IMR-90 (cell line): ENCODE data around the gene CFAP161. TPM values are rescaled to one million over a fixed set of nuclear protein-coding genes. Genes with fewer than 3 reads are reported as not detected.

Experiments used
- ATAC-seq: fragments of 200-7000 bp; cut with Tn5 transposase; 2 replicates; pipeline ENCODE4 v1.9.1; 2020; ENCODE audit warnings: low read depth, mild to moderate bottlenecking, moderate library complexity
- BruUV-seq: library from RNA; stranded (reverse); fragments of 400-500 nt; replicated peaks from 2 replicates; lab custom pipeline; 2021; lab: Mats Ljungman, UMichigan
- CTCF ChIA-PET: fragments of 300-600 bp; formaldehyde crosslinking; extraction: SDS; loops from one replicate; lab custom pipeline; 2021; ENCODE audit warnings: antibody characterized with exemption; lab: Yijun Ruan, JAX
- POLR2A ChIA-PET: fragments of 300-600 bp; sonication (Branson Sonifier 250); formaldehyde crosslinking; loops from one replicate; lab custom pipeline; 2022; ENCODE audit warnings: antibody characterized with exemption; ENCODE audit not compliant: unreplicated experiment; lab: Charles Lee
- DNase-seq: peaks from one replicate; pipeline ENCODE4 v3.0.0; 2013
- H2AFZ ChIP-seq: replicated peaks from 2 replicates; pipeline ENCODE3; 2013; ENCODE audit warnings: low read length, mild to moderate bottlenecking; ENCODE audit not compliant: poor library complexity
- H2AK5ac ChIP-seq: 2 replicates; pipeline ENCODE4 v1.6.1; 2013; ENCODE audit warnings: low read depth, low read length, inconsistent platforms
- H2AK9ac ChIP-seq: replicated peaks from 2 replicates; pipeline ENCODE3; 2013; ENCODE audit warnings: mild to moderate bottlenecking, low read depth, low read length, moderate library complexity; ENCODE audit not compliant: poor library complexity
- H2BK120ac ChIP-seq: 2 replicates; pipeline ENCODE4 v1.6.1; 2013; ENCODE audit warnings: low read depth, low read length, inconsistent platforms
- H2BK15ac ChIP-seq: 3 replicates; pipeline ENCODE4 v1.6.1; 2013; ENCODE audit warnings: low read depth, low read length, inconsistent platforms
- H2BK20ac ChIP-seq: 2 replicates; pipeline ENCODE4 v1.6.1; 2013; ENCODE audit warnings: low read depth, mild to moderate bottlenecking, inconsistent platforms, low read length, moderate library complexity
- H2BK5ac ChIP-seq: 2 replicates; pipeline ENCODE4 v1.6.1; 2013; ENCODE audit warnings: mild to moderate bottlenecking, low read depth, low read length, inconsistent platforms; ENCODE audit not compliant: poor library complexity, severe bottlenecking
- H3K14ac ChIP-seq: replicated peaks from 2 replicates; pipeline ENCODE4 v1.6.1; 2013; ENCODE audit warnings: low read depth, low read length, inconsistent platforms
- H3K18ac ChIP-seq: 2 replicates; pipeline ENCODE4 v1.6.1; 2013; ENCODE audit warnings: low read depth, low read length, control low read depth
- H3K23ac ChIP-seq: 2 replicates; pipeline ENCODE4 v1.6.1; 2013; ENCODE audit warnings: low read depth, low read length, inconsistent platforms
- H3K27ac ChIP-seq: 2 replicates; pipeline ENCODE4 v1.5.1; 2013; ENCODE audit warnings: mild to moderate bottlenecking, control low read depth, low read length; ENCODE audit not compliant: insufficient read depth
- H3K27me3 ChIP-seq: 2 replicates; pipeline ENCODE4 v1.6.1; 2013; ENCODE audit warnings: low read length; ENCODE audit not compliant: control insufficient read depth, insufficient read depth
- H3K36me3 ChIP-seq: 2 replicates; pipeline ENCODE4 v1.6.1; 2013; ENCODE audit warnings: low read length, mixed read lengths; ENCODE audit not compliant: control insufficient read depth, insufficient read depth
- H3K4ac ChIP-seq: 2 replicates; pipeline ENCODE4 v1.6.1; 2013; ENCODE audit warnings: low read depth, low read length, inconsistent platforms
- H3K4me1 ChIP-seq: 2 replicates; pipeline ENCODE4 v1.6.1; 2013; ENCODE audit warnings: low read length, mixed read lengths; ENCODE audit not compliant: control insufficient read depth, insufficient read depth
- H3K4me2 ChIP-seq: 2 replicates; pipeline ENCODE4 v1.6.1; 2013; ENCODE audit warnings: low read depth, mild to moderate bottlenecking, control low read depth, low read length, moderate library complexity
- H3K4me3 ChIP-seq: 2 replicates; pipeline ENCODE4 v1.5.1; 2013; ENCODE audit warnings: low read depth, mild to moderate bottlenecking, control low read depth, low read length, moderate library complexity; ENCODE audit not compliant: insufficient read depth
- H3K56ac ChIP-seq: 2 replicates; pipeline ENCODE4 v1.6.1; 2013; ENCODE audit warnings: low read length, inconsistent platforms; ENCODE audit not compliant: insufficient read depth; ENCODE audit errors: extremely low read depth
- H3K79me1 ChIP-seq, 2 experiments: 2 replicates each; pipeline ENCODE4 v1.6.1; 2013; ENCODE audit warnings: low read length in 2 of 2, inconsistent platforms in 1 of 2, low read depth in 1 of 2
- H3K9ac ChIP-seq: 2 replicates; pipeline ENCODE4 v1.6.1; 2013; ENCODE audit warnings: low read depth, low read length, control low read depth
- H3K9me1 ChIP-seq: 2 replicates; pipeline ENCODE4 v1.6.1; 2013; ENCODE audit warnings: low read length, inconsistent platforms; ENCODE audit not compliant: insufficient read depth
- H3K9me3 ChIP-seq: 2 replicates; pipeline ENCODE4 v1.6.1; 2013; ENCODE audit warnings: low read length; ENCODE audit not compliant: control insufficient read depth, insufficient read depth
- H4K20me1 ChIP-seq: 2 replicates; pipeline ENCODE4 v1.6.1; 2013; ENCODE audit warnings: low read length, inconsistent platforms; ENCODE audit not compliant: insufficient read depth
- H4K5ac ChIP-seq: 2 replicates; pipeline ENCODE4 v1.6.1; 2013; ENCODE audit warnings: mild to moderate bottlenecking, low read depth, low read length, control low read depth
- H4K8ac ChIP-seq, 2 experiments: 2 replicates each; pipeline ENCODE4 v1.6.1; 2013; ENCODE audit warnings: low read depth in 2 of 2, low read length in 2 of 2, control low read depth in 1 of 2, inconsistent platforms in 1 of 2
- H4K91ac ChIP-seq: 2 replicates; pipeline ENCODE4 v1.6.1; 2013; ENCODE audit warnings: low read depth, low read length, inconsistent platforms; ENCODE audit not compliant: insufficient read depth
- BHLHE40 ChIP-seq: fragments of 150-350 bp; IDR thresholded peaks from 2 replicates; pipeline ENCODE4 v1.6.1; 2016; ENCODE audit warnings: mild to moderate bottlenecking, low read depth, low read length
- CEBPB ChIP-seq: IDR thresholded peaks from 2 replicates; pipeline ENCODE4 v1.6.1; 2012; ENCODE audit warnings: low read depth, low read length, improper control_type of control experiment
- CHD1 ChIP-seq: IDR thresholded peaks from 2 replicates; pipeline ENCODE4 v1.6.1; 2012; ENCODE audit warnings: low read depth, low read length, improper control_type of control experiment
- CTCF ChIP-seq: conservative IDR thresholded peaks from 2 replicates; pipeline ENCODE4 v1.5.1; 2012; ENCODE audit warnings: mild to moderate bottlenecking, low read depth, low read length, improper control_type of control experiment
- FOS ChIP-seq: fragments of 150-350 bp; IDR thresholded peaks from 2 replicates; pipeline ENCODE4 v1.6.1; 2016; ENCODE audit warnings: low read depth, low read length
- MAFK ChIP-seq: IDR thresholded peaks from 2 replicates; pipeline ENCODE4 v1.6.1; 2012; ENCODE audit warnings: low read depth, low read length, improper control_type of control experiment
- MAZ ChIP-seq: IDR thresholded peaks from 2 replicates; pipeline ENCODE4 v1.6.1; 2012; ENCODE audit warnings: low read depth, mild to moderate bottlenecking, low read length, improper control_type of control experiment, moderate library complexity, borderline replicate concordance
- MXI1 ChIP-seq: IDR thresholded peaks from 2 replicates; pipeline ENCODE4 v1.6.1; 2012; ENCODE audit warnings: low read depth, mild to moderate bottlenecking, low read length, moderate library complexity, borderline replicate concordance
- NFE2L2 ChIP-seq: fragments of 150-350 bp; IDR thresholded peaks from 2 replicates; pipeline ENCODE4 v1.6.1; 2016; ENCODE audit warnings: low read depth, mild to moderate bottlenecking, low read length
- POLR2A ChIP-seq: IDR thresholded peaks from 2 replicates; pipeline ENCODE4 v1.6.1; 2012; ENCODE audit warnings: mild to moderate bottlenecking, low read depth, low read length
- RAD21 ChIP-seq: IDR thresholded peaks from 2 replicates; pipeline ENCODE4 v1.6.1; 2012; ENCODE audit warnings: low read length, improper control_type of control experiment
- RCOR1 ChIP-seq: IDR thresholded peaks from 2 replicates; pipeline ENCODE4 v1.6.1; 2012; ENCODE audit warnings: mild to moderate bottlenecking, low read length, improper control_type of control experiment; ENCODE audit not compliant: insufficient replicate concordance
- RFX5 ChIP-seq: IDR thresholded peaks from 2 replicates; pipeline ENCODE4 v1.8.0; 2012; ENCODE audit warnings: low read depth, mild to moderate bottlenecking, low read length, moderate library complexity
- SMC3 ChIP-seq: fragments of 150-350 bp; IDR thresholded peaks from 2 replicates; pipeline ENCODE4 v1.6.1; 2016; ENCODE audit warnings: low read depth, mild to moderate bottlenecking, antibody characterized with exemption, low read length, moderate library complexity
- WGBS, 2 experiments: methylation state at CpG; one replicate each; pipeline versions ENCODE4 v1.1.5 to v1.1.7; 2013; ENCODE audit warnings: missing lambda C conversion rate in 2 of 2; ENCODE audit not compliant: insufficient read length in 1 of 2; ENCODE audit errors: extremely low coverage in 2 of 2; 5-methylcytosine and 5-hydroxymethylcytosine counted together
- dilution Hi-C: fragments of 300-500 bp; cut with HindIII; formaldehyde crosslinking; loops from one replicate; pipeline ENCODE4 v1.14.3; 2018; ENCODE audit warnings: low sequenced_read_pairs; ENCODE audit not compliant: unreplicated experiment
- in situ Hi-C: fragments of 300-500 bp; cut with MboI; formaldehyde crosslinking; loops from 3 replicates; pipeline ENCODE4 v1.14.3; 2019; ENCODE audit warnings: low sequenced_read_pairs, inconsistent platforms, mixed read lengths
- intact Hi-C: fragments of 100-400 bp; cut with micrococcal nuclease; formaldehyde crosslinking; loops from 2 replicates; pipeline ENCODE4 v1.10.0; 2022
- polyA plus RNA-seq, 3 experiments: library from polyadenylated mRNA; depleted of rRNA; stranded (reverse); fragments of >200 nt; gene quantifications; 2 replicates each; pipeline ENCODE4 v1.2.3, GENCODE V29; 2012; ENCODE audit warnings: low replicate concordance in 1 of 3
- total RNA-seq: library from RNA; depleted of rRNA; stranded (reverse); fragments of >200 nt; gene quantifications from 2 replicates; pipeline ENCODE4 v1.2.3, GENCODE V29; 2012
- TF ChIP-seq, protein P1 (sequence below): fragments of 150-350 bp; IDR thresholded peaks from 2 replicates; pipeline ENCODE4 v1.6.1; 2017; ENCODE audit warnings: mild to moderate bottlenecking, antibody characterized with exemption, low read length, low read depth
- TF ChIP-seq, protein P2 (sequence below): fragments of 150-350 bp; IDR thresholded peaks from 2 replicates; pipeline ENCODE4 v1.6.1; 2016; ENCODE audit warnings: low read depth, mild to moderate bottlenecking, low read length, moderate library complexity, borderline replicate concordance

The CFAP161 gene
- total and polyA plus RNA-seq, 2 of the 4 experiments (the other 2 are of a cell fraction), result not detected

DNA sequence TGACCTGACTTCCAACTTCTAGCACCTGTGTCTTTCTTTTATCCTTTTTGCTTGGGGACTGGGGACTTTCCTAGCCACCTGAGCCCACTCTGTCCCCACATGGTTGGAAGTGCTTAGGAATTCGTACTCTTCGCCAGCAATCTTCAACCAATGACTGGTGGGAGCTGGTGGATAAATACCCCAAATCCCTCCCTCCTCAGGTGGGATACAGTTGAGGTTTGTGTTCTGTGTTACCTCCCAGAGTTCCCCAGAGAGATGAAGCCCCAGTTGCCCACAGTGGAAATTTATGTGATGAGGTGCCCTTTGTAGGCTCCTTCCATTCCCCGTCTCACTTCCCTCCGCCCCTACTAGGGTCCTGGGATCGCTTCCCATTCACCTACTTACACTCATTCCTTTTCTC lies 40.1 kb upstream of the CFAP161 start:
- H4K5ac ChIP-seq, result no peak overlapping the region
- H2BK15ac ChIP-seq, result no peak overlapping the region
- no peak overlapping the region for H3K4me2 ChIP-seq
- intact Hi-C loops (no loop called here), dilution Hi-C loops (no loop called here), in situ Hi-C loops (no loop called here)
- H3K9me3 ChIP-seq, result no peaks in the 10 kb centered on the region
- no peak overlapping the region for H3K27ac ChIP-seq
- 0 out of 2 replicates have a peak overlapping the region, but pooled peaks have one; percentile 18 for H3K4ac ChIP-seq
- DNase-seq (no peak), ATAC-seq (no peak)
- POLR2A ChIA-PET, result no interaction called here
- no peak overlapping the region for H3K18ac ChIP-seq
- no peak overlapping the region for H2AK9ac ChIP-seq
- no peak overlapping the region; the same call in none of the 2 replicates for H2AK5ac ChIP-seq
- no peak for TF ChIP-seq CHD1
- no peak for TF ChIP-seq SMC3
- TF ChIP-seq, protein P1, sequence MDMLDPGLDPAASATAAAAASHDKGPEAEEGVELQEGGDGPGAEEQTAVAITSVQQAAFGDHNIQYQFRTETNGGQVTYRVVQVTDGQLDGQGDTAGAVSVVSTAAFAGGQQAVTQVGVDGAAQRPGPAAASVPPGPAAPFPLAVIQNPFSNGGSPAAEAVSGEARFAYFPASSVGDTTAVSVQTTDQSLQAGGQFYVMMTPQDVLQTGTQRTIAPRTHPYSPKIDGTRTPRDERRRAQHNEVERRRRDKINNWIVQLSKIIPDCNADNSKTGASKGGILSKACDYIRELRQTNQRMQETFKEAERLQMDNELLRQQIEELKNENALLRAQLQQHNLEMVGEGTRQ, result no peak
- TF ChIP-seq MXI1, result no peak
- no peak for TF ChIP-seq RAD21
- TF ChIP-seq POLR2A, result no peak
- no peak for TF ChIP-seq CEBPB
- TF ChIP-seq, protein P2, sequence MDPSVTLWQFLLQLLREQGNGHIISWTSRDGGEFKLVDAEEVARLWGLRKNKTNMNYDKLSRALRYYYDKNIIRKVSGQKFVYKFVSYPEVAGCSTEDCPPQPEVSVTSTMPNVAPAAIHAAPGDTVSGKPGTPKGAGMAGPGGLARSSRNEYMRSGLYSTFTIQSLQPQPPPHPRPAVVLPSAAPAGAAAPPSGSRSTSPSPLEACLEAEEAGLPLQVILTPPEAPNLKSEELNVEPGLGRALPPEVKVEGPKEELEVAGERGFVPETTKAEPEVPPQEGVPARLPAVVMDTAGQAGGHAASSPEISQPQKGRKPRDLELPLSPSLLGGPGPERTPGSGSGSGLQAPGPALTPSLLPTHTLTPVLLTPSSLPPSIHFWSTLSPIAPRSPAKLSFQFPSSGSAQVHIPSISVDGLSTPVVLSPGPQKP, result no peak
- TF ChIP-seq FOS, result no peak
- no peak for TF ChIP-seq NFE2L2
- no peak for TF ChIP-seq RFX5
- no peak for TF ChIP-seq CTCF
- TF ChIP-seq BHLHE40, result no peak
- no peak for TF ChIP-seq RCOR1
- TF ChIP-seq MAFK, result no peak
- no peak for TF ChIP-seq MAZ
- no peak overlapping the region for H2BK120ac ChIP-seq
- CTCF ChIA-PET, result no interaction called here
- no peak overlapping the region for H2BK20ac ChIP-seq
- no peak overlapping the region for H3K4me3 ChIP-seq
- H3K4me1 ChIP-seq, result peaks cover 5% of the 10 kb centered on the region
- peaks cover 7% of the 10 kb centered on the region; the same call in 1 of the 2 replicates for H3K9me1 ChIP-seq
- H3K14ac ChIP-seq, result no peak overlapping the region
- H2BK5ac ChIP-seq, result no peak overlapping the region
- no peak overlapping the region for H3K56ac ChIP-seq
- H3K9ac ChIP-seq, result no peak overlapping the region
- no peak overlapping the region for H3K23ac ChIP-seq
- H3K79me1 ChIP-seq, result no peaks in the 10 kb centered on the region
- no peak overlapping the region for H2AFZ ChIP-seq
- H3K36me3 ChIP-seq, result no peaks in the 10 kb centered on the region
- no peaks in the 10 kb centered on the region for H3K27me3 ChIP-seq
- H4K8ac ChIP-seq, result no peak overlapping the region
- H4K20me1 ChIP-seq, result no peaks in the 10 kb centered on the region
- H4K91ac ChIP-seq, result no peak overlapping the region
- no CpG with 5 or more reads among the region's 5 CpGs for WGBS, 2 experiments
- BruUV-seq, result no TSS peak
